ENCODE data around the gene PCDHGA1. TPM values are rescaled to one million over a fixed set of nuclear protein-coding genes. Genes with fewer than 3 reads are reported as not detected.
"Not testable (repeated sequence)": the region's sequence is repeated elsewhere in the genome, so short reads cannot be mapped to it uniquely, and the experiment has no call there.

The PCDHGA1 gene
- 1 to 10 TPM in 1 of 4 donors, not detected in 3; 1.7 TPM for total RNA-seq

- Histone ChIP-seq H3K9me3 (peaks cover 0 to 35% (median 13%) of the 10 kb centered on the region in 4 donors), H3K36me3 (no peaks in the 10 kb centered on the region), H3K4me1 (no peaks in the 10 kb centered on the region), H3K27me3 (no peaks in the 10 kb centered on the region), H3K27ac (no peak within 1 kb of the TSS), H3K4me3 (no peak within 1 kb of the TSS)
- DNase-seq, result peak in 1 of 3 donors; percentile 25
- TF ChIP-seq POLR2A (IDR thresholded peaks at IDR 0.05), result no peak
- TF ChIP-seq, protein P1, sequence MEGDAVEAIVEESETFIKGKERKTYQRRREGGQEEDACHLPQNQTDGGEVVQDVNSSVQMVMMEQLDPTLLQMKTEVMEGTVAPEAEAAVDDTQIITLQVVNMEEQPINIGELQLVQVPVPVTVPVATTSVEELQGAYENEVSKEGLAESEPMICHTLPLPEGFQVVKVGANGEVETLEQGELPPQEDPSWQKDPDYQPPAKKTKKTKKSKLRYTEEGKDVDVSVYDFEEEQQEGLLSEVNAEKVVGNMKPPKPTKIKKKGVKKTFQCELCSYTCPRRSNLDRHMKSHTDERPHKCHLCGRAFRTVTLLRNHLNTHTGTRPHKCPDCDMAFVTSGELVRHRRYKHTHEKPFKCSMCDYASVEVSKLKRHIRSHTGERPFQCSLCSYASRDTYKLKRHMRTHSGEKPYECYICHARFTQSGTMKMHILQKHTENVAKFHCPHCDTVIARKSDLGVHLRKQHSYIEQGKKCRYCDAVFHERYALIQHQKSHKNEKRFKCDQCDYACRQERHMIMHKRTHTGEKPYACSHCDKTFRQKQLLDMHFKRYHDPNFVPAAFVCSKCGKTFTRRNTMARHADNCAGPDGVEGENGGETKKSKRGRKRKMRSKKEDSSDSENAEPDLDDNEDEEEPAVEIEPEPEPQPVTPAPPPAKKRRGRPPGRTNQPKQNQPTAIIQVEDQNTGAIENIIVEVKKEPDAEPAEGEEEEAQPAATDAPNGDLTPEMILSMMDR (IDR thresholded peaks at IDR 0.05), result peak in 1 of 6 experiments; percentile 11
Observed at GRCh38 chr5:141330299-141331080, at the start of gene PCDHGA1. PCDHGA1 (plus strand) TSS chr5:141330514.

DNA sequence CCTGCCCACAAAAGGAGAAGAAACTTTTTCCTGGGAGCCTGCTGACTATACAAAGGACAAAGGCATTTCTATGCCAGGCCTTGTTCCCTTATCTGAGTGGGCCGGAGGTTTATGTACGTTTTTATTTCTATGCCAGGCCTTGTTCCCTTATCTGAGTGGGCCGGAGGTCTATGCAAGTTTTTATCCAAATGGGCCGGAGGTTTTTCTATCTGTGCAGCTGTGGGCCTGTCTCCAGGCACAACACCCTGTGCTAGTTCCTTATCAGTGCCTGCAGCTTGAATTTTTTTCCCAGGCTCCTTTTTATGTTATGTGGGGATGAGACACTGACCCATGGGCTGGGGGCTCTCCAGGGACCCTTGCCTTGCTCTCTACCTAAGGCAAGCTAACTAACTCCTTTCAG is 31.9 kb upstream of the PCDHGA1 start:
- Histone ChIP-seq H3K4me1 (no peaks in the 10 kb centered on the region), H3K4me3 (no peak overlapping the region), H3K9me3 (peaks cover 0 to 84% (median 5%) of the 10 kb centered on the region in 4 donors), H3K27me3 (no peaks in the 10 kb centered on the region), H3K27ac (no peak overlapping the region), H3K36me3 (no peaks in the 10 kb centered on the region)
- TF ChIP-seq, protein P1 (IDR thresholded peaks at IDR 0.05), result no peak
- no peak for TF ChIP-seq POLR2A (IDR thresholded peaks at IDR 0.05)
- no peak for DNase-seq

GRCh38 chr5:141303756-141304155 is 26.6 kb upstream of the PCDHGA1 start, which contains the start of gene SLC25A2:
SLC25A2 (minus strand) TSS chr5:141304049; CDS start chr5:141303865, 184 bp downstream.
- TF ChIP-seq, protein P1 (IDR thresholded peaks at IDR 0.05), result no peak
- no peak for TF ChIP-seq POLR2A (IDR thresholded peaks at IDR 0.05)
- Histone ChIP-seq H3K27me3 (no peaks in the 10 kb centered on the region), H3K27ac (no peak within 1 kb of the TSS), H3K4me3 (no peak within 1 kb of the TSS), H3K9me3 (peaks cover 0 to 85% (median 8%) of the 10 kb centered on the region in 4 donors), H3K4me1 (no peaks in the 10 kb centered on the region), H3K36me3 (no peaks in the 10 kb centered on the region)
- no peak for DNase-seq

GRCh38 chr5:141306630-141307029 is 23.7 kb upstream of the PCDHGA1 start:
- Histone ChIP-seq H3K27ac (no peak overlapping the region), H3K27me3 (no peaks in the 10 kb centered on the region), H3K4me1 (no peaks in the 10 kb centered on the region), H3K9me3 (peaks cover 0 to 90% (median 9%) of the 10 kb centered on the region in 4 donors), H3K36me3 (no peaks in the 10 kb centered on the region), H3K4me3 (no peak overlapping the region)
- DNase-seq, result no peak
- TF ChIP-seq, protein P1 (IDR thresholded peaks at IDR 0.05), result no peak
- TF ChIP-seq POLR2A (IDR thresholded peaks at IDR 0.05), result no peak

DNA sequence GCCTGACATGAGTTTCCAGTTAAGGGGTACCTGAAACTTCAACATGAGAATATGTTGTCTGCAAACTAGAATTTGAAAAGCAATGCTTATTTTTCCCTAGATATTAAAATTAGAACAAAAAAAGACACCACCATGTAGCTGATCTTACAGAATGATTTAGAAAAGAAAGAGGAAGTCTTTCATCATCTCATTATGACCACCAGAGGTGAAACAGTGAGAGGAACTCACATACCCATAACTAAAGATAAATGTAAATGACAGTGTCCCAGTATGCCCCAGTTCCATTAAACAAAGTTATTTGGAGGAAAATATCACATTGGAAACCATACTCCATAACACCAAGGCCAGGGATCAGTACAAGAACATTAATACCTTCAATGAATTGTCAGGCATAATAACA is 16.6 kb upstream of the PCDHGA1 start:
- no peak overlapping the region for H3K27ac ChIP-seq
- H3K4me3 ChIP-seq, result no peak overlapping the region
- TF ChIP-seq, protein P1 (IDR thresholded peaks at IDR 0.05), result no peak
- TF ChIP-seq POLR2A (IDR thresholded peaks at IDR 0.05), result no peak
- H3K27me3 ChIP-seq, result no peaks in the 10 kb centered on the region
- peaks cover 0 to 95% (median 19%) of the 10 kb centered on the region in 4 donors for H3K9me3 ChIP-seq
- no peaks in the 10 kb centered on the region for H3K4me1 ChIP-seq
- DNase-seq, result no peak
- H3K36me3 ChIP-seq, result peaks cover 0 to 42% (median 0%) of the 10 kb centered on the region in 3 donors

DNA sequence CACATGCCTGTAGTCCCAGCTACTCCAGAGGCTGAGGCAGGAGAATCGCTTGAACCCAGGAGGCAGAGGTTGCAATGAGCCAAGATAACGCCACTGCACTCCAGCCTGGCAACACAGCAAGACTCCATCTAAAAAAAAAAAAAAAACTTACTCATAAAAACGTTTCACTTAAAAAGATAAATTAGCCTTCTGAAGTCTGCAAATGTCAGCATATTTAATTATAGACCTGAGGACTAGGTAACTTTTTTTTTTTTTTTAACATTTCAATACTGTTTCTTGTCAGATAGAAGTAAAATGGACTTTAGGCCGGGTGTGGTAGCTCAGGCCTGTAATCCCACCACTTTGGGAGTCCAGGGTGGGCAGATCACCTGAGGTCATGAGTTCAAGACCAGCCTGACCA is 13.4 kb upstream of the PCDHGA1 start:
- not testable (repeated sequence) for H3K4me3 ChIP-seq, H3K27me3 ChIP-seq, H3K27ac ChIP-seq, H3K4me1 ChIP-seq, DNase-seq
- Histone ChIP-seq H3K9me3 (peaks cover 0 to 79% (median 27%) of the 10 kb centered on the region in 4 donors), H3K36me3 (peaks cover 0 to 53% (median 0%) of the 10 kb centered on the region in 3 donors)
